H1 (cell line): Measurements from ENCODE around the gene TSPAN32. TPM values are rescaled to one million over a fixed set of nuclear protein-coding genes. Genes with fewer than 3 reads are reported as not detected.

ENCODE experiments used
- FOSL1 ChIP-seq: IDR thresholded peaks from 2 replicates; pipeline ENCODE4 v1.6.1; 2011; ENCODE audit warnings: mild to moderate bottlenecking, low read depth, low read length, moderate library complexity; ENCODE audit not compliant: insufficient read depth
- HDAC2 ChIP-seq, 2 experiments: fragments of 300-600 bp in 1 of 2; sonication (generic) in 1 of 2; IDR thresholded peaks; 2 replicates each; pipeline ENCODE4 v1.6.1; 2011 to 2012; ENCODE audit warnings: low read depth in 2 of 2, low read length in 2 of 2, mild to moderate bottlenecking in 2 of 2, moderate library complexity in 2 of 2, borderline replicate concordance in 1 of 2, inconsistent platforms in 1 of 2
- KDM1A ChIP-seq: fragments of 200-600, 300-600 bp; sonication (generic); IDR thresholded peaks from 2 replicates; pipeline ENCODE4 v1.7.1; 2016; ENCODE audit warnings: mild to moderate bottlenecking, low read length, borderline replicate concordance
- NRF1 ChIP-seq: IDR thresholded peaks from 2 replicates; pipeline ENCODE4 v1.6.1; 2011; ENCODE audit warnings: mild to moderate bottlenecking, low read depth, low read length, improper control_type of control experiment
- POLR2AphosphoS5 ChIP-seq: IDR thresholded peaks from 2 replicates; pipeline ENCODE4 v1.6.1; 2011; ENCODE audit warnings: low read depth, low read length
- RBBP5 ChIP-seq: IDR thresholded peaks from 2 replicates; pipeline ENCODE4 v1.7.1; 2012; ENCODE audit warnings: low read depth, mild to moderate bottlenecking, inconsistent platforms, low read length, moderate library complexity, borderline replicate concordance
- RFX5 ChIP-seq: IDR thresholded peaks from 2 replicates; pipeline ENCODE4 v1.6.1; 2011; ENCODE audit warnings: low read depth, low read length, improper control_type of control experiment, borderline replicate concordance
- SAP30 ChIP-seq: fragments of 300-600 bp; sonication (generic); IDR thresholded peaks from 2 replicates; pipeline ENCODE4 v1.7.1; 2012; ENCODE audit warnings: low read length, moderate library complexity, mild to moderate bottlenecking, inconsistent platforms; ENCODE audit not compliant: insufficient read depth, insufficient replicate concordance
- SIRT6 ChIP-seq: IDR thresholded peaks from one replicate; pipeline ENCODE4 v1.7.1; 2012; ENCODE audit warnings: low read length, inconsistent platforms
- TBP ChIP-seq: IDR thresholded peaks from 2 replicates; pipeline ENCODE4 v1.6.1; 2011; ENCODE audit warnings: low read depth, low read length, improper control_type of control experiment
- polyA plus RNA-seq, 7 experiments: library from polyadenylated mRNA; depleted of rRNA in 3 of 7; stranded (reverse) in 5 of 7; unstranded in 2 of 7; fragments of >200 nt in 5 of 7; fragments of 200-250 nt in 2 of 7; gene quantifications; 1 replicate in 5 of 7; 2 replicates in 1 of 7; 4 replicates in 1 of 7; pipeline versions ENCODE4 v1.2.1 to v1.2.3, GENCODE V29; 2011 to 2013; ENCODE audit warnings: missing spikeins in 2 of 7, mixed read lengths in 2 of 7
- total RNA-seq: library from RNA; stranded (reverse); fragmentation: NEBNext Ultra II Directional; extraction: Animal tissue kit (Norgen Biotek cat#: 25700); gene quantifications from 2 replicates; pipeline ENCODE4 v1.2.1, GENCODE V29; 2021

TSPAN32 gene
- total and polyA plus RNA-seq, 2 of the 8 experiments (the other 6 are each of a cell fraction or from before 2014, with no cell fraction given): not detected

GRCh38 chr11:2268729-2269600 lies 32.8 kb upstream of the TSPAN32 start (continued):
- no peak for TF ChIP-seq FOSL1
- TF ChIP-seq RBBP5: no peak; the same call in 1 of the 2 replicates
- TF ChIP-seq SIRT6: no peak
- no peak for TF ChIP-seq POLR2AphosphoS5
- no peak for TF ChIP-seq TBP
- TF ChIP-seq RFX5: no peak
- TF ChIP-seq KDM1A: no peak
- TF ChIP-seq NRF1: no peak
- TF ChIP-seq HDAC2 (IDR thresholded peaks at IDR 0.05; ENCODE audit: borderline replicate concordance in 1 of 2, low read depth in 2 of 2, low read length in 2 of 2): no peak
- TF ChIP-seq SAP30: no peak
